ENCODE measurements around the gene ATP8A2. TPM values are rescaled to one million over a fixed set of nuclear protein-coding genes. Genes with fewer than 3 reads are reported as not detected.

ATP8A2 gene
- polyA plus RNA-seq, 1 donor from 2014 or later: 11.9 TPM

GRCh38 chr13:25847635-25848626 is 476.2 kb downstream of the ATP8A2 start:
- H2AFZ ChIP-seq (ENCODE audit: low read depth, low read length): no peak overlapping the region
- H3K9me2 ChIP-seq (ENCODE audit: insufficient read depth, low read length): no peaks in the 10 kb centered on the region
- no peaks in the 10 kb centered on the region for H3K36me3 ChIP-seq (ENCODE audit: insufficient read depth, low read length)
- no peak overlapping the region for H3K4me2 ChIP-seq (ENCODE audit: low read length)
- H3K79me2 ChIP-seq (replicated peaks; ENCODE audit: insufficient read depth, low read length): no peaks in the 10 kb centered on the region
- H4K20me1 ChIP-seq (ENCODE audit: insufficient read depth): no peaks in the 10 kb centered on the region
- TF ChIP-seq EZH2 (IDR thresholded peaks at IDR 0.05; ENCODE audit: borderline replicate concordance, insufficient read depth, low read length, poor library complexity, severe bottlenecking): no peak
- TF ChIP-seq REST (IDR thresholded peaks at IDR 0.05; ENCODE audit: borderline replicate concordance): no peak
- no peak for TF ChIP-seq CTCF (IDR thresholded peaks at IDR 0.05; ENCODE audit: poor library complexity, severe bottlenecking)
- TF ChIP-seq SMC3 (conservative IDR thresholded peaks at IDR 0.05; ENCODE audit: poor library complexity): no peak
- no peak for TF ChIP-seq TAF1 (IDR thresholded peaks at IDR 0.05; ENCODE audit: low read depth)
- no peak for TF ChIP-seq POLR2AphosphoS5 (IDR thresholded peaks at IDR 0.05)
- TF ChIP-seq RAD21 (conservative IDR thresholded peaks at IDR 0.05): no peak
- TF ChIP-seq MXI1 (conservative IDR thresholded peaks at IDR 0.05; ENCODE audit: poor library complexity, severe bottlenecking): no peak
- TF ChIP-seq EP300 (conservative IDR thresholded peaks at IDR 0.05; ENCODE audit: poor library complexity, severe bottlenecking): no peak
- H3K27ac ChIP-seq (ENCODE audit: low read length): no peak overlapping the region
- H3K9ac ChIP-seq (ENCODE audit: low read length): no peak overlapping the region
- no peaks in the 10 kb centered on the region for H3K27me3 ChIP-seq (ENCODE audit: insufficient read depth, low read depth, low read length)
- no peaks in the 10 kb centered on the region for H3K9me3 ChIP-seq (ENCODE audit: low read length)
- no peak overlapping the region for H3K4me3 ChIP-seq (ENCODE audit: low read length)
- no peaks in the 10 kb centered on the region for H3F3A ChIP-seq (ENCODE audit: insufficient read depth, low read length, poor library complexity, severe bottlenecking)

GRCh38 chr13:25848812-25849745 is 477.3 kb downstream of the ATP8A2 start:
- Histone ChIP-seq H3K36me3 (ENCODE audit: insufficient read depth, low read length) (no peaks in the 10 kb centered on the region), H3K27me3 (ENCODE audit: insufficient read depth, low read depth, low read length) (no peaks in the 10 kb centered on the region), H3F3A (ENCODE audit: insufficient read depth, low read length, poor library complexity, severe bottlenecking) (no peaks in the 10 kb centered on the region), H3K79me2 (replicated peaks; ENCODE audit: insufficient read depth, low read length) (no peaks in the 10 kb centered on the region), H3K9ac (ENCODE audit: low read length) (no peak overlapping the region), H3K4me2 (ENCODE audit: low read length) (no peak overlapping the region), H3K27ac (ENCODE audit: low read length) (no peak overlapping the region), H4K20me1 (ENCODE audit: insufficient read depth) (no peaks in the 10 kb centered on the region), H3K9me3 (ENCODE audit: low read length) (no peaks in the 10 kb centered on the region), H3K9me2 (ENCODE audit: insufficient read depth, low read length) (no peaks in the 10 kb centered on the region), H3K4me3 (ENCODE audit: low read length) (no peak overlapping the region), H2AFZ (ENCODE audit: low read depth, low read length) (no peak overlapping the region)
- TF ChIP-seq RAD21 (conservative IDR thresholded peaks at IDR 0.05) (no peak), POLR2AphosphoS5 (IDR thresholded peaks at IDR 0.05) (no peak), CTCF (IDR thresholded peaks at IDR 0.05; ENCODE audit: poor library complexity, severe bottlenecking) (no peak), MXI1 (conservative IDR thresholded peaks at IDR 0.05; ENCODE audit: poor library complexity, severe bottlenecking) (no peak), REST (IDR thresholded peaks at IDR 0.05; ENCODE audit: borderline replicate concordance) (no peak), EZH2 (IDR thresholded peaks at IDR 0.05; ENCODE audit: borderline replicate concordance, insufficient read depth, low read length, poor library complexity, severe bottlenecking) (no peak)
